ENCODE results near the gene PPP2R5D.
"Not testable (repeated sequence)": the region's sequence is repeated elsewhere in the genome, so short reads cannot be mapped to it uniquely, and the experiment has no call there.

The PPP2R5D gene

DNA sequence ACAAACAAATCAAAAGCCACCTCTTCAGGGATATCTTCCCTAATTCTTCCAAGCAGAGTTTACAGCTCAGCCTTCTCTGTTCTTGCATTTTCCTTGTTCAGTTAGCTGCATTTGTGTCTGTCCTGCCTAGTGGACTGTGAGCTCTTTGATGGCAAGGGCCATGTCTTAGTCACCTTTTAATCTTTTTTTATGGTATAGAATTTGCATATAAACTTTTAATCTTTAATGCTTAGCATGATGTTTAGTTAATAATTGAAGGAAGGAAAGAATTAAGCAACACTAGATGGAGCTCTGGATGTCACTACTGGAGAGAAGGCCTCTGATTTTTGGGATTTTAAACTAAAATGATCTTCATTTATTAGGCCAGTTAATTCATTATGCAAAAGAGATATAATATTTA is 12.1 kb downstream of the PPP2R5D start:
- no peak for DNase-seq

DNA sequence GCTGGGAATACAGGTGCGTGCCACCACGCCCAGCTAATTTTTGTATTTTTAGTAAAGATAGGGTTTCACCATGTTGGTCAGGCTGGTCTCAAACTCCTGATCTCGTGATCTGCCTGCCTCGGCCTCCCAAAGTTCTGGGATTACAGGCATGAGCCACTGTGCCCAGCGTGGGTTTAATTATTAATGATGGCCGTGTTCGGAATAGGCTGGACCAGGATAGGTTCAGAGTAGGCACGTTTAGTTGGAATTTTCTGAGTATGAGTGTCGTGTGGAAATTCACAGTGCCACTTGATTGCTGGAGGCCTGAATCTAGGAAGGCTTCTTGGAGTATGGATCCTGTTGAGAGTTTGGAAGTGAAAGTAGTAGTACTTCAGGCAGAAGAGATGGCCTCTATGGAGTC is 13.8 kb downstream of the PPP2R5D start:
- not testable (repeated sequence) for DNase-seq

DNA sequence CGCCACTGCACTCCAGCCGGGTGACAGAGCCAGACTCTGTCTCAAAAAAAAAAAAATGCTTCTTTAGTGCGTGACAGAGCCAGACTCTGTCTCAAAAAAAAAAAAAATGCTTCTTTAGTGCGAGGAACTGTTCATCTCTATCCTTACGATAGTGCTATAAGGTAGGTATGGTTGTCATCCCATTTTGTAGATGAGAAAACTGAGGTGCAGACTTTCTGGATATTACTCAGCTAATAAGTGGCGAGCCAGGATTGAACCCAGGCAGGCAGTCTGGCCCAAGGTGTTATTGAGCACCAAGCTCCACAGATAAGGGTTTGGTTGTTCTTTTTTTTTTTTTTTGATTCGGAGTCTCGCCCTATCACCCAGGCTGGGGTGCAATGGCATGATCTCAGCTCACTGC is 17.5 kb downstream of the PPP2R5D start:
- DNase-seq, result no peak

DNA sequence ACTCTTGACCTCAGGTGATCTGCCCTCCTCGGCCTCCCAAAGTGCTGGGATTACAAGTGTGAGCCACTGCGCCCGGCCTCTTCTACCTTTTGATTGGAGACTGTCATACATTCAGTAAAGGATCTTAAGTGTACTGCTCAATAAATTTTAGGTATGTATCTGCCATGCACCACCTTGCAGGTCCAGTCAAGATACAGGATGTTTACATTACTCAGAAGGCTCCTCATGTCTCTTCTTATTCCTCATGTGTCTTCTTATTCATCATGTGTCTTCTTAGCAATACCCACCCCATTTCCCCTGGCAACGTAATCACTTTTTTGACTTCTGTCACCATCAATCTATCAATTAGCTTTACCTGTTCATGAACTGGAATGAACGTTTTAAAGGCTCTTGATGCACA is 21.5 kb downstream of the PPP2R5D start:
- DNase-seq, result no peak

DNA sequence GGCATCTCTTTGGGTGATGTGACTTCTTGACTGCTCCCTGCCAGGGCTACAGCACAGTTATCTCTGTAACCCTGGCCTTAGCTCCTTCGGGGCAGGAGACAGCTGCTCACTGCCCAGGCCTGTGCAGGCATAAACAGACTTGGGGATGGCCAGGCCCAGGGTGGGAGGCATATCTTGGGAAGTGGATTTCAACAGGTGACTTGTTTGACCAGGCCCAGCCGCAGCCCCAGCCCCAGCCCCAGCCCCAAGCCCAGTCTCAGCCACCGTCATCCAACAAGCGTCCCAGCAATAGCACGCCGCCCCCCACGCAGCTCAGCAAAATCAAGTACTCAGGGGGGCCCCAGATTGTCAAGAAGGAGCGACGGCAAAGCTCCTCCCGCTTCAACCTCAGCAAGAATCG is 21.9 kb downstream of the PPP2R5D start:
- DNase-seq, result no peak

DNA sequence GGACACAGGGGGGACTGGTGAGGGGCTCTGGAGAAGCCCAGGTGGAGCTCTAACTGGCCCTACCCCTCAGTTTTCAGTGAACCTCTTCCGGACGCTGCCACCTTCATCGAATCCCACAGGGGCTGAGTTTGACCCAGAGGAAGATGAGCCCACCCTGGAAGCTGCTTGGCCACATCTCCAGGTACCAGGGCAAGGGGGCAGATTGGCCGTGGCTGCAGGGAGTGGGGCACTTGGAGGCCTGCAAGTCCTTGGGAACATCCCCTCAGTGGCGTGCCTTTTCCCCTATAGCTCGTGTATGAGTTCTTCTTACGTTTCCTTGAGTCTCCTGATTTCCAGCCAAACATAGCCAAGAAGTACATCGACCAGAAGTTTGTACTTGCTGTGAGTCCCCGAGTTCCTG is 22.8 kb downstream of the PPP2R5D start:
- DNase-seq, result no peak

DNA sequence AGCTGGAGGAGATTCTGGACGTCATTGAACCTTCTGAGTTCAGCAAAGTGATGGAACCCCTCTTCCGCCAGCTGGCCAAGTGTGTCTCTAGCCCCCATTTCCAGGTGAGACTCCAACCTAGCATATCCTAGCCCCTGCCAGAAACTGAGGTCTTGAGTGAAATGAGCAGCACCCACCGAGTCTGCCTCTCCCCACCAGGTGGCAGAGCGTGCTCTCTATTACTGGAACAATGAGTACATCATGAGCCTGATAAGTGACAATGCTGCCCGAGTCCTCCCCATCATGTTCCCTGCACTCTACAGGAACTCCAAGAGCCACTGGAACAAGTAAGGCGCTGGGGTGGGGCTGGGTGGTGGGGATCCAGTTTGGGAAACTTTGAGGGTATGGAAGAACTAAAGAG is 24.8 kb downstream of the PPP2R5D start:
- DNase-seq, result peak in 2 of 3 experiments; percentile 13 to 42

DNA sequence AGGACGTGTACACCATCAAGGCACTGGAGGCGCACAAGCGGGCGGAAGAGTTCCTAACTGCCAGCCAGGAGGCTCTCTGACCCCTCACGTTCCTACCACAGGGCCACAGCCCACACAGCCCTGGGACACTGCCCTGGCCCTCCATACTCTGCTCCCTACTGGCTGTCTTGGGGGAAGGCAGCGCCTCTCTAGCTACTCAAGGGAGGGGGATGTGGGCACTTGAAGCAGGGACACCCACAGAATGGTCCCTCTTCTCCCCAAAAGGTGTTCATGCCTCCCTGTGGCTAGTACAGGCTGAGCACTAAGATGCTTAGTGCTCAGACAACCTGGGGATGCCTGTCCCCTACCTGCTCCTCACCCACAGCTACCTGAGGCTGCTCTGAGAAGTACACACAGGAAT is 26.8 kb downstream of the PPP2R5D start:
- no peak for DNase-seq

DNA sequence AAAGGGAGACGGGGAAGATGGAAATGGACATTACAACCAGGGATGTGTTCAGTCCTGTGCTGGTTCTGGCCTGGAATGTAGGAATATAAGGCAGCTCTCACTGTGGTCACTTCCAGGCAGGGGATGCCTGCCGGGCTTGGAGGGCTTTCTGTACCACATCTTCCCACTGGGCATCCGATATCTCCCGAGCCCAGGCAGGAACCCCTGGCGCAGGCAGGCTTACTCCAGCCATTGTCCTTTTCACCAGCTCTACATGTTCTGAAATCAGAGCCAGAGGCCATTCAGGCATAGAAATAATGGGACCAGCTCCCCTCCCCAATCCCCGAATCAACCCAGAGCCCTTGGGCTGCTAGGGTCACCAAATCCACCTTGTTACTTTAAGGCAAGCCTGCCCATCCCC is 28.0 kb downstream of the PPP2R5D start:
- no peak for DNase-seq

DNA sequence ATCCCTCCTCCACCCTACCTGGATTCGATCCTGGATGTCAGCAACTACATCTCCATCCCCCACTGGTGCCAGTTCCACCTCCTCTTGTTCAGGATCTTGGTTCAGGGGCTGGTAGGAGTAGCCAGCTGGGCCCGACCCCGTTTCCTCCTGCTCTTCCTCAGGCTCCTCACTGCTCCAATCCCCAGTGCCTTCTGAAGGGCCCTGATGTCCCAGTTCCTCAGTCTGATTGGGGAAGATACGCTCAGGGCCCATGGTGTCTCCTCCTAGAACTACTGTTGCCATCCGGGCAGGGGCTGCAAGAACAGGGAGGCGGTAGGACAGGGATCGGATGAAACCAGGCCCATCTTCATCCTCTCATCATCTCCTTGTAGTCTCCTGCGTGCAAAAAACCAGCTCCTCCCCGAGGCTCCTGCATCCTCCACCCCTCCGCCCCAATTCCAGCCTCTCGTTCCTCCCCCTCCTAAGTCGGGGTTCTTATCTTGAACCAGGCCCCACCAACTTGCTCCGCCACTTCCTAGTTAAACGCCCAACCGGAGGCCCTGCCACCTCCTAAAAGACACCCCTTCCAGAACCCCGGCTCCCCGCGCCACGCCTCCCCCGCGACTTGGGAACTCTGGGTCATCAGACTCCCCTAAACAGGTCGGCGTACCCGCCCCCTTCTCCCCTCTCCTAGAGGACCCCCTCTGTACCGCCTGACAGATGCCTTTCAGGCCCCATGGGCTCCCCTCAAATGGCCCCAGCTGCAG is 28.9 kb downstream of the PPP2R5D start:
- DNase-seq, result no peak

DNA sequence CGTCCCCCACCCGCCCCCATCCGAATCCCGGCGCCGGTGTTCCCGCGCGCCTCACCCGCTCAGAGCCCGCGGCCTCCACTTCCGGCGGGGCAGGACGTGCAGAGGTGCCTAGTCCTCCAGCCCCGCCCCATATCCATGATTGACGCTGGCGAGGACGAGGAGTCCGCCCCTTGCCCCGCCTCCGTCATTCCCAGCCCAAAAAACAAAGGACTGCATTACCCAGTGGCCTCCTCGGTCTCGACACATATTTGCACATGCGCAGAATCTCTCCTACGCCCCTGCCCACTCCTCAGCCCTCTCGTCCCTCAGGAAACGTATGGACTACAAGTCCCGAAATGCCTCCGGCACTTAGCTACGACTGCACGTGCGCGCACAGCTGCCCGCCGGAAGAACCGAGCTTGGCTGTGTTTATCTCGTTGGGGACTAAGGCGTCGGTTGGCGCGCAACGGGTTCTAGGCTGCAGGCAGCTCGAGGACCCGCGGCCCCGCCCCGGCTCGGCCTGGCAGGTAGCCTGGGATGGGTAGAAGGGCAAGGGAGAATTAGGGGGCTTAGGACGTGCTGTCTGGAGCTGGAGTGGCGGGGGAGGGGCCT is 29.6 kb downstream of the PPP2R5D start, which contains the start of the genes KLHDC3 and MEA1:
Gene KLHDC3 (plus strand): TSS at position 407 of the 591 bp plus-strand sequence. CDS start 2,944 bp downstream, outside the sequence.
Gene MEA1 (minus strand): TSS at position 104 of the 591 bp plus-strand sequence. CDS start 133 bp downstream, outside the sequence.
- DNase-seq, result peak; percentile 99 to 100 (median 99)

DNA sequence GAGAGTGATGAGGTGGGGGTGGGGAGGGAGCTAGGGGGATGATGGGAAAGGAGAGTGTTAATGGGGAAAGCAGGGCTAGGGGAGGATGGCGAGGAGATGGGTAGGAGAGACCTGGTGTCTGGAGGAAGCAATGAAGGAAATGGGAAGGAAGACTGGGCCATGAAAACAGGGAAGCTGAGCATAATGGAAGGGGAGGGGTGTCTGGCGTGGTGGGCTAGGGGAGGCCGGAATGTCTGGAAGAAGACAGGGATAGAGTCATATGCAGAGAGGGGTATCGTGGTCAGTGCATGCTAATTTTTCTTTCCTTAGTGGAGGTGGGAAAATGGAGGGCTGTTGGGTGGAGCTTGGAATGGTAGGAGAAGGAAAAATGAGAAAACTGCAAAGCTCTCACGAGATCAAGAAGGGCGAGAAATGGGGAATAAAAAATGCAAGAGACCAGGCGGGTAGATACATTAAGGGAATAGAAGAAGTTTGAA is 30.1 kb downstream of the PPP2R5D start:
- DNase-seq, result no peak

DNA sequence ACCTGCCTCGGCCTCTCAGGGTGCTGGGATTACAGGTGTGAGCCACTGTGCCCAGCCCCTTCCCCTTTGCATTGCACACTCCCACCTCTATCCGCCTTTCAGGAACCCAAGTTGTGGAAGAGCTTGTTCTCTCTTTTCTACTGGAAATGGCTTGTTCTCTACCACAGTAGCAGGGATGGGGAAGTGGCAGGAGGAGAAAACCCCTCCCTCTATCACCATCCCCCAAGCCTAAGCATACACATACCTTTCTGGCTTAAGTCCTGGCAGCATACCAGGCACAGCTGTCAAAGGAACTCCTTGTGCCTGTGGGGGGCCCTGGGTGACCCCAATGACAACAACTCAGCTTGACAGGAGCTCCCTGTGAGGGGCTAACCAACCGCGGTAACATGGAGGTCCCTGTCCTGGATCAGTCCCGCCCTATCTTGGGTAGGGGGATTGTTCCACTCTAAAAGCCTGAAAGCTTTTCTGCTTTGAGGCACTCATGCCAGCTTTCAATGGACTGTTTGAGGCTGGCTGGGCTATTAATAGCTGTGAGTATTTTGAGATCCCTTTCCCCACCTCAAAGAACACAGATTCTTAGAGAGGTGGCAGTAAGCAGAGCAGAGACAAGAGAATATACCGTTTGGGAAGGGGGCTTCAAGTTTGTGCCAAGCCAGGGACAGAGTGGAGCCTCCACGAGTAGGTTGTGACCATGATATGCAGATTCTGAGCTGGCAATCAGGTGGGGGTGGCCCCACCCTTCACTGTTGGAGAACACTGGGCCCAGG is 32.0 kb downstream of the PPP2R5D start:
- no peak for DNase-seq

DNA sequence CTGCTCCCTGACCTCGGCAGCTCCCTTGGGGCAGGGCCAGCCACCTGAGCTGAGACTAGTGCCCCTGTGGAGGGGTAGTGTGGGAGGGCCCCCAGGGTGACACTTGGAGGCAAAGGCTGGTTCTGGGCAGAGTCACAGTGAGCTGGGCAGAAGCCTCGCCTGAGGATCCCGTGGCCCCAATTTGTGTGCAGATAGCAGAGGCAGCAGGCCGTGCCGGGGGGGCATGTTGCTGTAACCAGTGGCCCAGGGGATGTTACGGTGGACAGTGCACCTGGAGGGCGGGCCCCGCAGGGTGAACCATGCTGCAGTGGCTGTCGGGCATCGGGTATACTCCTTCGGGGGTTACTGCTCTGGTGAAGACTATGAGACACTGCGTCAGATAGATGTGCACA is 32.6 kb downstream of the PPP2R5D start:
- DNase-seq, result no peak

DNA sequence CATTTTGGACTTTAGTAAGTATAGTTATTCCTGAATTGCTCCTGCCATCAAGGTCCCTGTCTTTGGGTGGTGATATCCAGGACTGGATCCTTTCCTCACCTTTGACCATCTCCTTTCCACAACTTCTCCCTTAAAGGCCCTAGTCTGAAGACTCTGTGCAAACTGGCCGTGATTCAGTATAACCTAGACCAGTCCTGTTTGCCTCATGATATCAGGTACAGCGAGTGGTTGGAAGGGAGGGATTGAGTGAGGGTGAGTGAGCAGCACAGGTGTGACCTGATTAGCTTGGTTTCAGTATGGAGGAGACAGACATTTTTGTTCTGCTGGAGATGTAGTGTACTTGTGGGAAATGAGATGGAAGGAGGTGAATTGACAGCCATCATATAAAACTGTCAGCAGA is 34.8 kb downstream of the PPP2R5D start:
- no peak for DNase-seq

DNA sequence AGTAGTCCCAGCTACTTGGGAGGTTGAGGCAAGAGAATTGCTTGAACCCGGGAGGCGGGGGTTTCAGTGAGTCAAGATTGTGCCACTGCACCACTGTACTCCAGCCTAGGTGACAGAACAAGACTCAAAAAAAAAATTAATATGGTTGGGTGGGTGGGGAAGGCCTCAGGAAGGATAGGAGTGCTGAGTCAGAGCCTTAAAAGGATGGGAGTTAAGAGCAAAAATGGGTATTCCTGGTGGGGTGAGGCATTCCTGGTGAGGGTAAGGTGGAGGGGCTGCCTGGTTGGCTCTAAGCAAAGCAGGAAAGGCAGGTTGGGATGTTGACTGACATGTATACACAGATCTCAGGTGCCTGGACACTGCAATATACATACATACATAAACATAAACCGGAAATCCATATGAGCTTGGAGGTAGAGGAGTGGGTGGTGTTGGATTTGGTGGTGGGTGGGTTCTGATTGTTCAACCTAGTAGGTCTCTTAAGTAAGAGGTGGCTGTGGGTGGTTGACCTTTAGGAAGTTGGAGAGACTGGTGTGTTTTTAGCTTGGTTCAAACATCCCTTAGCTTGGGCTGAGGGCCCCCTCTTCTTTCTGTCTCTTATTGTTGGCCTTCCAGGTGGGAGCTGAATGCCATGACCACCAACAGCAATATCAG is 35.8 kb downstream of the PPP2R5D start:
- DNase-seq, result no peak

DNA sequence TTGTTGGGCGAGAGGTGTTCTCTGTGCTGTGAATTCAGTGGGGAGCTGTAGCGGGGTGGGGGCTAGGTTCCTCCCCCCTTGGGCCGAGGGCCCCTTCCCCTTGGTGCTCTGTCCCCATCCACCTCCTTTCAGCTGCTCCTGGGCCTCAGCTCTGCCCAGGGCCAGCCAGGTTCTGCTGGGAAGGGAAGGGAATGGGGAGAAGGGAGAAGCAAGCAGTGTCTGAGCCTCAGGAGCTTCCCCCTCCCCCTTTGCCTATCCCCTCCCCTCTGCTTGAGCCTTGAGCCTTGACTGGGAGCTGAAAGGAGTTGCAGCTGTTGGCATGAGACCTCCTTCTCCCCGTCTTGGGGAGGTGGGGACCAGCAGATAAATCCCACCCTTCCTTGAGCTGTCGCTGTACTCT is 36.5 kb downstream of the PPP2R5D start:
- DNase-seq, result peak in 1 of 3 experiments; percentile 56

DNA sequence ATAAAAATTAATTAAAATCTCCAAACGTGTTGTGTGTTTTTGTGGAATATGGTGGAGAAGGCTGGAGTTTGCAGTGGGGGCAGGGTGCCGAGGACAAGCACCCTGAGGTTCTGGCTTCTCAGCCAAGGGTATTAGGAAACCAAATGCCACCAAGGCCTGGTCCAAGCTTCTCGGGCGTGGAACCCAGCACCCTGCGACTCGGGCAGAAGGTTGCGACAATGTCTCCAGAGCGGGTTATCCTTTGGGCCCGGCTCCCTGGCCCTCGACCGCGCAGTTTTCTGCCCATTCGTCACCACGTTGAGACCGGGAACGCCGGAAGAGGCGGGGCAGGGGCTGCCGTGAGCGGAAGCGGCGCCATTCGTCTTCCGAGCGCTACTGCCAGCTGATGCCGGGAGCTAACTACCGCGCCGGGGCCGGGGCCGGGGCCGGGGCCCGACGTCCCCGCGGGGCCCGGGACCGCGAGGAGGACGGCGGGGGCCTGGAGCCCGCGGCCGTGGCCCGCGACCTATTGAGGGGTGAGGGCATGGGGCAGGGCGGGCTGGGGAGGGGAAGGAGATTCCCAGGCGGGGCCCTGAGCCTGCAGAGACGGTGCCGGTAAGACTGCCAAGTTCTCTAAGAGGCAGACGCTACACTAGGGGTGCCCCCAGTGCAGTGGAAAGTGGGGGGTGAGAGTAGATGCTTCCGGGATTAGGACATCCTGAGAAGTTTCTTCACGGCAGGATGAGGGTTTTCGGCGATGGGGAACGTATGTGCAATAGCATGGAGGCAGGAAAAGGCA is 37.1 kb downstream of the PPP2R5D start, which contains the start of gene RRP36:
Gene RRP36 (plus strand): TSS at position 354 of the 778 bp plus-strand sequence. CDS start 32 bp downstream, at position 386.
- DNase-seq, result peak; percentile 70 to 76 (median 71)

DNA sequence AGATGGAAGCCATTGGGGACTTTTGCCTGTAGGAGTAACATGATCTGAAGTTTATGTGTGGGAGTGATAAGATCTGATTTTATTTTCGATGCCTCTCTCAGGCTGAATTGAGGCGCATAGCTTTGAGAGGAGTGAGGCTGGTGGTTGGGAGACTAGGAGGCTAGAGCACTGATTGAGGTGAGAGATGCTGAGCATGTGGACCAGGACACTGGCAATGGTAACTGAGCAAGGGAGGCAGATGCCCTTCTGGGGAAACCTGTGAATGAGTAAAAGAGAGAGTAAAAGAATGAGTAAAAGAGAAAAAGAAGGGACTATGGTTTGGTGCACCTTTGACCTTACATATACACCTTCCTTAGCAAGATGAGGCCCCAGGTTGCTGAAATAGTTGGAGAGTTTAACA is 40.1 kb downstream of the PPP2R5D start:
- DNase-seq, result no peak

DNA sequence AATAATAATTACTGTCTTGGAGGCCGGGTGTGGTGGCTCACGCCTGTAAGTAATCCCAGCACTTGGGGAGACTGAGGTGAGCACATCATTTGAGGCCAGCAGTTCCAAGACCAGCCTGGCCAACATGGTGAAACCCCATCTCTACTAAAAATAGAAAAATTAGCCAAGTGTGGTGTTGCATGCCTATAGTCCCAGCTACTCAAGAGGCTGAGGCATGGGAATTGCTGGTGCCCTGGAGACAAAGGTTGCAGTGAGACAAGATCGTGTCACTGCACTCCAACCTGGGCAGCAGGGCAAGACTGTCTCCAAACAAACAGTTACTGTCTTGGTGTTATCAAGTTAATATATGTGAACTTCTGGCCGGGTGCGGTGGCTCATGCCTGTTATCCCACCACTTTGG is 42.0 kb downstream of the PPP2R5D start:
- no peak for DNase-seq

DNA sequence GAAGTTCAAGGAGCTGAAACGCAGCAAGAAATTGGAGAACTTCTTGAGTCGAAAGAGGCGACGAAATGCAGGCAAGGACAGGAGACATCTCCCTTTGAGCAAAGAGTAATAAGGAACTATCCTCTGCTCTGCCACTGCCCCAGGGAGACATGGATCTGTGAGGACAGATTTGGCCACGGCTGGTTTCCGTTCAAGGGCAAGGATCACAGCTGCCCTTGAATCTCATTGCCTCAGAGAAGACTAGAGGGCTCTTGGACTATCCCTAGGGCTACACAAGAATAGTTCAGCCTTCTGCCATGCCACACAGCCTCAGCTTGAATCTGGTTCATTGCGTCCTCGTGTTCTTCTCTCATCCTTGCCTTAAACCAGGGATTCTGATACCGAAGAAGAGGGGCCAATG is 44.8 kb downstream of the PPP2R5D start:
- no peak for DNase-seq

DNA sequence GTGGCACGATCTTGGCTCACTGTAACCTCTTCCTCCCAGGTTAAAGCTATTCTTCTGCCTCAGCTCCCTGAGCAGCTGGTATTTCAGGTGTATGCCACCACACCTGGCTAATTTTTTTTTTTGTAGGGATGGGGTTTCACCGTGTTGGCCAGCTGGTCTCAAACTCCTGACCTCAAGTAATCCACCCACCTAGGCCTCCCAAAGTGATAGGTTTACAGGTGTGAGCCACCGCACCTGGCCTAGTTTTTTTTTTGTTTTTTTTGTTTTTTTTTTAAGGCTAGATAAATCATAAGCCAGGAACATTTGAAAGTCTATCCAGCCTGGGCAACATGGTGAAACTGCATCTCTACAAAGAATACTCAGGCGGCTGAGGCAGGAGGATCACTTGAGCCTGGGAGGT is 48.0 kb downstream of the PPP2R5D start:
- no peak for DNase-seq
